Subcutaneous adipose tissue (tissue), 4 donors: ENCODE measurements around the gene SIN3A. TPM values are rescaled to one million over a fixed set of nuclear protein-coding genes. Genes with fewer than 3 reads are reported as not detected.

ENCODE experiments used
- CTCF ChIP-seq: fragments of 450-650 bp; IDR thresholded peaks from one replicate; pipeline ENCODE4 v1.5.1; 2016; ENCODE audit warnings: low read depth, mild to moderate bottlenecking, control low read depth, antibody characterized with exemption, moderate library complexity
- total RNA-seq, 4 donors: library from RNA; depleted of rRNA; stranded (reverse); fragments of >200 nt; gene quantifications; one replicate each; pipeline ENCODE4 v1.1.0, GENCODE V29; 2016

The SIN3A gene
- total RNA-seq, 4 donors from 2014 or later, result 29.5 to 48.6 (median 33.0) TPM

GRCh38 chr15:75349851-75350588, 101.5 kb downstream of the SIN3A start:
- no peak for TF ChIP-seq CTCF

- TF ChIP-seq CTCF, result no peak
Observed at GRCh38 chr15:75348562-75349350, 102.7 kb downstream of the SIN3A start.

- TF ChIP-seq CTCF, result no peak
Observed at GRCh38 chr15:75348034-75348561, 103.4 kb downstream of the SIN3A start.

- no peak for TF ChIP-seq CTCF
Observed at GRCh38 chr15:75347222-75348033, 104.1 kb downstream of the SIN3A start.

GRCh38 chr15:75346796-75347221, 104.7 kb downstream of the SIN3A start, which contains the start of gene NEIL1:
NEIL1 (plus strand) TSS chr15:75347039; CDS start chr15:75348906, 1,867 bp downstream.
- TF ChIP-seq CTCF, result no peak

- no peak for TF ChIP-seq CTCF
Observed at GRCh38 chr15:75342221-75342620, 109.3 kb downstream of the SIN3A start.
